ENCODE measurements around the gene CCSER1. TPM values are rescaled to one million over a fixed set of nuclear protein-coding genes. Genes with fewer than 3 reads are reported as not detected.

CCSER1 gene
- total RNA-seq, 4 donors from 2014 or later = 27.5 to 66.5 (median 54.3) TPM

GRCh38 chr4:91032725-91033445 lies 905.7 kb downstream of the CCSER1 start:
- H3K36me3 ChIP-seq = no peaks in the 10 kb centered on the region
- TF ChIP-seq CTCF (IDR thresholded peaks at IDR 0.05) = no peak
- no peak for TF ChIP-seq POLR2A (IDR thresholded peaks at IDR 0.05)
- DNase-seq = no peak
- no peaks in the 10 kb centered on the region for H3K4me1 ChIP-seq
- no peaks in the 10 kb centered on the region for H3K9me3 ChIP-seq
- H3K27me3 ChIP-seq = no peaks in the 10 kb centered on the region
- no peak overlapping the region for H3K27ac ChIP-seq
- H3K4me3 ChIP-seq = no peak overlapping the region

GRCh38 chr4:91035276-91035675 lies 908.1 kb downstream of the CCSER1 start:
- no peak for DNase-seq
- TF ChIP-seq POLR2A (IDR thresholded peaks at IDR 0.05) (no peak), CTCF (IDR thresholded peaks at IDR 0.05) (no peak)
- Histone ChIP-seq H3K4me3 (no peak overlapping the region), H3K36me3 (no peaks in the 10 kb centered on the region), H3K4me1 (no peaks in the 10 kb centered on the region), H3K27me3 (no peaks in the 10 kb centered on the region), H3K9me3 (no peaks in the 10 kb centered on the region), H3K27ac (no peak overlapping the region)

GRCh38 chr4:91037951-91038350 lies 910.8 kb downstream of the CCSER1 start:
- TF ChIP-seq POLR2A (IDR thresholded peaks at IDR 0.05) = no peak
- no peak for TF ChIP-seq CTCF (IDR thresholded peaks at IDR 0.05)
- no peaks in the 10 kb centered on the region for H3K27me3 ChIP-seq
- H3K27ac ChIP-seq = no peak overlapping the region
- H3K36me3 ChIP-seq = no peaks in the 10 kb centered on the region
- H3K9me3 ChIP-seq = no peaks in the 10 kb centered on the region
- DNase-seq = no peak
- H3K4me1 ChIP-seq = no peaks in the 10 kb centered on the region
- no peak overlapping the region for H3K4me3 ChIP-seq

- TF ChIP-seq CTCF (IDR thresholded peaks at IDR 0.05) (no peak), POLR2A (IDR thresholded peaks at IDR 0.05) (no peak)
- no peaks in the 10 kb centered on the region for H3K36me3 ChIP-seq
These were observed 930.7 kb downstream of the CCSER1 start for GRCh38 chr4:91057871-91058270.

GRCh38 chr4:91058345-91058744 lies 931.2 kb downstream of the CCSER1 start:
- TF ChIP-seq CTCF (IDR thresholded peaks at IDR 0.05) = no peak
- H3K4me3 ChIP-seq = no peak overlapping the region
- H3K9me3 ChIP-seq = no peaks in the 10 kb centered on the region
- H3K27me3 ChIP-seq = no peaks in the 10 kb centered on the region
- DNase-seq = no peak
- H3K4me1 ChIP-seq = no peaks in the 10 kb centered on the region
- H3K27ac ChIP-seq = no peak overlapping the region
- no peaks in the 10 kb centered on the region for H3K36me3 ChIP-seq

More at GRCh38 chr4:91057871-91058270, 930.7 kb downstream of the CCSER1 start:
- DNase-seq = no peak
- no peaks in the 10 kb centered on the region for H3K9me3 ChIP-seq
- no peaks in the 10 kb centered on the region for H3K27me3 ChIP-seq
- no peaks in the 10 kb centered on the region for H3K4me1 ChIP-seq
- H3K4me3 ChIP-seq = no peak overlapping the region
- no peak overlapping the region for H3K27ac ChIP-seq
